ENCODE data around the gene ABCA8.

DNA sequence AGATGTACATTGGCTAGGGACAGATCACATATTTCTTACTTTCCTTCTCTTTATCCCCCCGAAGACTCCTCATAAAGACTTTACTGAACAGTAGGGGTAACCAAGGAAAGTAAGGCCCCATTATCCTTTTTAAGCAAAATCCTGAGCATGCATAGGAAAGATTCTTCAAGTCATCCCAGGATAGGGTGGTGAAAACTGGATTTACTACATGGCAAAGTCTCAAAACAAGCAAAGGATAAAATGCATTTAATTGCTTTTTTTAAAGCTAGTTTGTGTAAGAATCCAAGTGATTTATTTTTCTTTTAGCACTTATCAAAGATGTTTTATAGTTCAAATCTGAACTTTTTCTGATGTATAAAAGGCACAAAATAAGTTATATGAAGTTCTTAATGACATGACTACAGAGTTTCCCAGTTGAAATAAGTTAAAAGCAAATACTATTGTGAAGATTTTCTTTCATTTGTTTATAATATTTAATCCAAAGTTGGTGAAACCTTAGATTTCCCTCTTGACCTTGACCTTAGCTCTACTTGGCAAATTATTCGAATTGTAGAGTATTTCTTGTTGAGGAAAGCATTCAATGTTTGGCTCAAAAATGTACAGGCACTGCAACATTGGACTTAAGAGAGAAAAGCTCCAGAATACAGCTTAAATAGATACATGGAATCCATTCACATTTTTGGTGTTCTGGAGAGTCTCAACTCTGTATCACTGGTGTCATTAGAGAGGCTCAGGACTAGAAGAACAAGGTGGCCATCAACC, 104.3 kb downstream of the ABCA8 start:
- TF ChIP-seq EGR1 (IDR thresholded peaks at IDR 0.05; ENCODE audit: borderline replicate concordance in 1 of 2, low read depth in 2 of 2, low read length in 2 of 2) (no peak), MEF2A (IDR thresholded peaks at IDR 0.05; ENCODE audit: insufficient read depth, low read depth, low read length) (no peak), NRF1 (conservative IDR thresholded peaks at IDR 0.05; ENCODE audit: low read depth, low read length) (no peak), CBX5 (IDR thresholded peaks at IDR 0.05; ENCODE audit: low read depth) (no peak), RB1 (IDR thresholded peaks at IDR 0.05; ENCODE audit: borderline replicate concordance) (no peak)
- TF ChIP-seq, protein P1, sequence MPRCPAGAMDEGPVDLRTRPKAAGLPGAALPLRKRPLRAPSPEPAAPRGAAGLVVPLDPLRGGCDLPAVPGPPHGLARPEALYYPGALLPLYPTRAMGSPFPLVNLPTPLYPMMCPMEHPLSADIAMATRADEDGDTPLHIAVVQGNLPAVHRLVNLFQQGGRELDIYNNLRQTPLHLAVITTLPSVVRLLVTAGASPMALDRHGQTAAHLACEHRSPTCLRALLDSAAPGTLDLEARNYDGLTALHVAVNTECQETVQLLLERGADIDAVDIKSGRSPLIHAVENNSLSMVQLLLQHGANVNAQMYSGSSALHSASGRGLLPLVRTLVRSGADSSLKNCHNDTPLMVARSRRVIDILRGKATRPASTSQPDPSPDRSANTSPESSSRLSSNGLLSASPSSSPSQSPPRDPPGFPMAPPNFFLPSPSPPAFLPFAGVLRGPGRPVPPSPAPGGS (IDR thresholded peaks at IDR 0.05; ENCODE audit: borderline replicate concordance, insufficient read depth, low read depth, low read length, poor library complexity, severe bottlenecking), result no peak
- TF ChIP-seq, protein P2, sequence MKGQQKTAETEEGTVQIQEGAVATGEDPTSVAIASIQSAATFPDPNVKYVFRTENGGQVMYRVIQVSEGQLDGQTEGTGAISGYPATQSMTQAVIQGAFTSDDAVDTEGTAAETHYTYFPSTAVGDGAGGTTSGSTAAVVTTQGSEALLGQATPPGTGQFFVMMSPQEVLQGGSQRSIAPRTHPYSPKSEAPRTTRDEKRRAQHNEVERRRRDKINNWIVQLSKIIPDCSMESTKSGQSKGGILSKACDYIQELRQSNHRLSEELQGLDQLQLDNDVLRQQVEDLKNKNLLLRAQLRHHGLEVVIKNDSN (IDR thresholded peaks at IDR 0.05; ENCODE audit: borderline replicate concordance, extremely low read length, insufficient read depth, low read depth, low read length), result no peak
- TF ChIP-seq, protein P3, sequence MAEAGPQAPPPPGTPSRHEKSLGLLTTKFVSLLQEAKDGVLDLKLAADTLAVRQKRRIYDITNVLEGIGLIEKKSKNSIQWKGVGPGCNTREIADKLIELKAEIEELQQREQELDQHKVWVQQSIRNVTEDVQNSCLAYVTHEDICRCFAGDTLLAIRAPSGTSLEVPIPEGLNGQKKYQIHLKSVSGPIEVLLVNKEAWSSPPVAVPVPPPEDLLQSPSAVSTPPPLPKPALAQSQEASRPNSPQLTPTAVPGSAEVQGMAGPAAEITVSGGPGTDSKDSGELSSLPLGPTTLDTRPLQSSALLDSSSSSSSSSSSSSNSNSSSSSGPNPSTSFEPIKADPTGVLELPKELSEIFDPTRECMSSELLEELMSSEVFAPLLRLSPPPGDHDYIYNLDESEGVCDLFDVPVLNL (IDR thresholded peaks at IDR 0.05; ENCODE audit: low read depth, low read length), result no peak

All from GM12878 (cell line).